AG09309 (cell line): ENCODE results near the gene PCBP1.
"Not testable (repeated sequence)": the region's sequence is repeated elsewhere in the genome, so short reads cannot be mapped to it uniquely, and the experiment has no call there.

ENCODE experiments used
- DNase-seq: peaks from one replicate; pipeline ENCODE4 v3.0.0-alpha.2; 2010; ENCODE audit warnings: low read depth
- H3K4me3 ChIP-seq: 2 replicates; pipeline ENCODE4 v1.5.1; 2011; ENCODE audit warnings: mild to moderate bottlenecking, low read depth, low read length, moderate library complexity; ENCODE audit not compliant: control insufficient read depth
- CTCF ChIP-seq: IDR thresholded peaks from 2 replicates; pipeline ENCODE4 v1.5.1; 2011; ENCODE audit warnings: mild to moderate bottlenecking, low read depth, low read length, inconsistent platforms; ENCODE audit not compliant: insufficient read depth, control insufficient read depth; ENCODE audit errors: missing control alignments

PCBP1 gene

GRCh38 chr2:70126413-70126812, 39.1 kb downstream of the PCBP1 start:
- no peak for DNase-seq
- H3K4me3 ChIP-seq, result no peak overlapping the region

GRCh38 chr2:70128005-70128404, 40.7 kb downstream of the PCBP1 start:
- TF ChIP-seq CTCF, result no peak
- DNase-seq, result no peak
- no peak overlapping the region for H3K4me3 ChIP-seq

More at GRCh38 chr2:70126413-70126812, 39.1 kb downstream of the PCBP1 start:
- no peak for TF ChIP-seq CTCF

GRCh38 chr2:70131344-70132143, 44.3 kb downstream of the PCBP1 start:
- not testable (repeated sequence) for DNase-seq, H3K4me3 ChIP-seq

GRCh38 chr2:70132244-70133126, 45.2 kb downstream of the PCBP1 start:
- DNase-seq, result no peak
- H3K4me3 ChIP-seq, result peak overlapping the region; percentile 21
- no peak for TF ChIP-seq CTCF

GRCh38 chr2:70133127-70133452, 45.8 kb downstream of the PCBP1 start:
- DNase-seq, result no peak
- no peak overlapping the region; the same call in 1 of the 2 replicates for H3K4me3 ChIP-seq
- TF ChIP-seq CTCF, result no peak

GRCh38 chr2:70133491-70134322, 46.4 kb downstream of the PCBP1 start:
- DNase-seq, result no peak
- no peak for TF ChIP-seq CTCF
- H3K4me3 ChIP-seq, result no peak overlapping the region

GRCh38 chr2:70134323-70134983, 47.2 kb downstream of the PCBP1 start:
- not testable (repeated sequence) for DNase-seq

More at GRCh38 chr2:70134323-70134983, 47.2 kb downstream of the PCBP1 start:
- not testable (repeated sequence) for H3K4me3 ChIP-seq
